GM18907 (cell line): Measurements from ENCODE around the gene BUD23.
A peak's percentile ranks its signal among the peaks of the same experiment; 100 is the strongest.
"Not testable (repeated sequence)": the region's sequence is repeated elsewhere in the genome, so short reads cannot be mapped to it uniquely, and the experiment has no call there.

ENCODE experiments used
- ATAC-seq: cut with Tn5 transposase; IDR thresholded peaks from one replicate; pipeline ENCODE4 v1.9.1; 2021; ENCODE audit warnings: mild to moderate bottlenecking, moderate library complexity; ENCODE audit not compliant: unreplicated experiment

Gene BUD23

DNA sequence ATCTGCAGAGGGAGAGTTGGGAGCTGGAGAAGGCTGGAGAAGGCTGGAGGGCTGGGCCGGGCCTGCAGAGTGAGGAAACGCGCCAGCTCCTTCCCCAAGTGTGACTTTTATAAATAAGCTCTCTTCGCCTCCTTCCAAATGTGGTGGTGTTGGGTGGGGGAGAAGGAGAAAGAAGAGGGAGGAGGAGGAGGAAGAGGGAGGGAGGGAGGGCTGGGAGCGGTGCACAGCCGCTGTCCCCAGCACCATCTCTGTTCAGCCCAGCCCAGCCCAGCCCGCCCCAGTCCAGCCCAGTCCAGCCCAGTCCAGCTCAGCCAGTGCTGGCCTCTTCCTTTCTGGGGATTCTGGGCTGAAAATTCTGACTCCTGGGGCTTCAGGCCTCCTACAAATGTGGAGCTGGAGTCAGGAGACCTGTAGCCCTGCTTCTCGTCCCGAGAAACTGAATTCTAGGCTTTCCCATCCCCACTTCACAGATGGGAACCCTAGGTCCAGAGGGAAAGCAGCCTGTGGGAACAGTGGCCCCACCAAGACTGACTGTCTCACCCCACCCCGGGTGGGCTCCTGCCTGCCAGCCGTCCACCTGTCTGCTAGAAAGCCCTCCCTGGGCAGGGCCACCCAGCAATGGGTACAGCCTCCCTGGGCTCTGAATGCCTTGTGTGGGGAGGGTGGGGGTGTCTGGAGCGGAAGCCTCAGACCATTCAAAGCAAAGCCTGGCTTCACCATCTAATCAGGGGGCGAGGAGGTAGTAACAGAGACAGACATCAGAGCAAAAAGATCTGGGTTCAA, 33.8 kb downstream of the BUD23 start:
- no peak for ATAC-seq

DNA sequence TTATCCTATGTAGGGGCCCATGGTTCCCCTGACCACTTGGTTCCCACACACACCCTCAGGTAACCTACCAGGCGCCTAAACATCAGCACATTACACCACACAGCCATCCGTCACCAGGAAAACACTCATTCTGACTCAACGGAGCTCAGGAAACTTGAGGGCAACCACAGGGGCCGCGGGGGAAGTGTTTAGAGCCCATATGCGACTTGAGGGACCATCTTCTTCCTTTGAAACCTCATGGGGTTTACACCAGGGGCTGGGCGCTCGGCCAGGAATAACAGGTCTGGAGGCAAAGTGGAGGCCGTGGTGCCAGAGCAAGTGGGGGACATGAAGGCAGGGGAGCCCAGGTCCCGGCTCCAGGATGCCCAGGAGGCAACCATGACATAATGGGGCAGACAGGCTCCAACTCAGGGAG, 34.6 kb downstream of the BUD23 start:
- peak; percentile 49 for ATAC-seq

DNA sequence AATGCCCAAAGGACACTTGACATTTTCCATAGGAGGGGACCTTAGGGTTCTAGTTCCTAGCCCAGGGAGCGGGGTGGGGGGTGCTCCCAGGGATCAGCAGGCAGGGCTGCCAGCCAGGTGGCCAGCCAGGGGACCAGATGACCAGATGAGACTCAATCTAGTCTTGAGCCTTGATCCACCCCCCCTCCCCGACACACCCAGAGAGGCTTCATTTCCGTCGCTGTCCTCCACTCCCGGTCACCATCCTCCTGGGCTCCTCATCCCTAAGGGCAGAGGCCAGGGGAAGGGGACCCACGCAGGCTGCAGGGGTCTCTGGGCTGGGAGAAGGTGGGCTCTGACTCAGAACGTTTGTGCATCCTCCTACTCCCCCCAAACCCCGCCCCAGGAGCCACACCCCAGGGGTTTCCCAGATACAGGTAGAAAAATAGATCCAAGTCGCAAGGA, 35.1 kb downstream of the BUD23 start:
- no peak for ATAC-seq

GRCh38 chr7:73718905-73719805, 35.8 kb downstream of the BUD23 start, which contains the start of gene STX1A:
TSS of gene STX1A (minus strand) at chr7:73719669. CDS start at chr7:73719631, 38 bp downstream.
- ATAC-seq, result peak; percentile 51

DNA sequence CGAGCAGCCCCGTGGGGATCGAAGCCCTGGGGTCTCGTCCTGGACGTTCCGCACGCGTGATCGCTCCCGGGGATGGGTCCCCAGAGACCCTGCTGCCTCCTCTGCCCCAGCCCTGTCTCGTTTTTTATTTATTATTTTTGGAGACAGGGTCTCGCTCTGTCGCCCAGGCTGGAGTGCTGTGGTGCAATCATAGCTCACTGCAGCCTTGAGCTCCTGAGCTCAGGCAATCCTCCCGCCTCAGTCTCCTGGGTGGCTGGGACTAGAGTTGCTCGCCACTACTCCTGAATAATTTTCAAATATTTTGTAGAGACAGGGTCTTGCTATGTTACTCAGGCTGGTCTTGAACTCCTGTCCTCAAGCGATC, 36.4 kb downstream of the BUD23 start:
- ATAC-seq, result no peak

- not testable (repeated sequence) for ATAC-seq
These were observed 37.0 kb downstream of the BUD23 start for GRCh38 chr7:73720443-73720842.

- ATAC-seq, result no peak
These were observed 38.0 kb downstream of the BUD23 start for GRCh38 chr7:73721377-73721817.

GRCh38 chr7:73722182-73722581, 38.8 kb downstream of the BUD23 start:
- ATAC-seq, result not testable (repeated sequence)

- no peak for ATAC-seq
These were observed 39.4 kb downstream of the BUD23 start for GRCh38 chr7:73722785-73723184.

DNA sequence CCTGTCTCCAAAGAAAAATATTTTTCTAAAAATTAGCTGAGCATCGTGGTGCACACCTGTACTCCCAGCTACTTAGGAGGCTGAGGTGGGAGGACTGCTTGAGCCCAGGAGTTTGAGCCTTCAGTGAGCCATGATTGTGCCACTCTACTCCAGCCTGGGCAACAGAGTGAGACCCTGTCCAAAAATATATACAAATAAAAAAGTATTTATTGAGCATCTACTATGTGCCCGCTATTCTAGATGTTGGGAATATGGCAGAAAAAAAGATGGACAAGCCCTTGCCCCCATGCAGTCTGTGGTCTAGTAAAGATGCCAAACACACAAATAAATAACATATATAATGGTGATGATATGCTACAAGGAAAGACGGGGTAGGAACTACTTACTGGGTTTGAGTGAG, 40.4 kb downstream of the BUD23 start:
- no peak for ATAC-seq

DNA sequence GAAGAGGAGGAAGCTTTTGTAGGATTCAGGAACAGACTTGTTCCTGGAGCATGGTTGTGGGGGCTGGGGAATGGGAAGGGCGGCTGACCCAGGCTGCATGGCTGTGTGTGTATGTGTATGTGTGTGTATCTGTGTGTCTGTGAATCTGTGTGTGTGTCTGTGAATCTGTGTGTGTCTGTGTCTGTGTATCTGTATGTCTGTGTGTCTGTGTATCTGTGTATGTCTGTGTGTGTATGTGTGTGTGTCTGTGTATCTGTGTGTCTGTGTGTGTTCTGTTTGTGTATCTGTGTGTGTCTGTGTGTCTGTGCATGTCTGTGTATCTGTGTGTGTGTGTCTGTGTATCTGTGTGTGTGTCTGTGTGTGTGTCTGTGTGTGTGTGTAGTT, 42.7 kb downstream of the BUD23 start:
- ATAC-seq, result peak; percentile 24

GRCh38 chr7:73727952-73728351, 44.6 kb downstream of the BUD23 start:
- ATAC-seq, result no peak

DNA sequence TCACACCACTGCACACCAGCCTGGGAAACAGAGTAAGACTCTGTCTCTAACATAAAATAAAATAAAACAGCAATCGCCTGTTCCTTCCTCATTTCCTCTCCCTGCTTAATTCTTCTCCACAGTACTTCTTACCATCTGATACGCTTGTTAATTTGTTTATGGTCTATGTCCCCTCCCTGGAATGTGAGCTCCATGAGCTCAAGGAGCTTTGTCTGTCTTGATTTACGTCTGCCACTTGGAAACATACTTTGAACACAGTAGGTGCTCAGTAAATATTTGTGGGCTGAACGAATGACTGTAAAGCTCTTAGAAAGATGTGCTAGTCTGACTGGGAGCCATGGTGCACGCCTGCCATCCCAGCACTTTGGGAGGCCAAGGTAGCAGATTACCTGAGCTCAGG, 45.2 kb downstream of the BUD23 start:
- no peak for ATAC-seq

- ATAC-seq, result no peak
These were observed 47.1 kb downstream of the BUD23 start for GRCh38 chr7:73730485-73730884.

DNA sequence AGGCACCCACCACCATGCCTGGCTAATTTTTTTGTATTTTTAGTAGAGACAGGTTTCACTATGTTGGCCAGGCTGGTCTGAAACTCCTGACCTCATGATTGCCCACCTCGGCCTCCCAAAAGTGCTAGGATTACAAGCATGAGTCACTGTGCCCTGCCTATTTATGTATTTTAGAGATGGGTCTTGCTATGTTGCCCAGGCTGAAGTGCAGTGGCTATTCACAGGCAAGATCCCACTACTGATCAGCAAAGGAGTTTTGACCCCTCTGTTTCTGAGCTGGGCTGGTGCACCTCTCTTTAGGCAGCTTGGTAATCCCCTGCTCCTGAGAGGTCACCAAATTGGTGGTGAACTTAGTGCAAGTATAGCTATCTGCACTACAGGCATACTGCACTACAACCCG, 49.0 kb downstream of the BUD23 start:
- no peak for ATAC-seq

DNA sequence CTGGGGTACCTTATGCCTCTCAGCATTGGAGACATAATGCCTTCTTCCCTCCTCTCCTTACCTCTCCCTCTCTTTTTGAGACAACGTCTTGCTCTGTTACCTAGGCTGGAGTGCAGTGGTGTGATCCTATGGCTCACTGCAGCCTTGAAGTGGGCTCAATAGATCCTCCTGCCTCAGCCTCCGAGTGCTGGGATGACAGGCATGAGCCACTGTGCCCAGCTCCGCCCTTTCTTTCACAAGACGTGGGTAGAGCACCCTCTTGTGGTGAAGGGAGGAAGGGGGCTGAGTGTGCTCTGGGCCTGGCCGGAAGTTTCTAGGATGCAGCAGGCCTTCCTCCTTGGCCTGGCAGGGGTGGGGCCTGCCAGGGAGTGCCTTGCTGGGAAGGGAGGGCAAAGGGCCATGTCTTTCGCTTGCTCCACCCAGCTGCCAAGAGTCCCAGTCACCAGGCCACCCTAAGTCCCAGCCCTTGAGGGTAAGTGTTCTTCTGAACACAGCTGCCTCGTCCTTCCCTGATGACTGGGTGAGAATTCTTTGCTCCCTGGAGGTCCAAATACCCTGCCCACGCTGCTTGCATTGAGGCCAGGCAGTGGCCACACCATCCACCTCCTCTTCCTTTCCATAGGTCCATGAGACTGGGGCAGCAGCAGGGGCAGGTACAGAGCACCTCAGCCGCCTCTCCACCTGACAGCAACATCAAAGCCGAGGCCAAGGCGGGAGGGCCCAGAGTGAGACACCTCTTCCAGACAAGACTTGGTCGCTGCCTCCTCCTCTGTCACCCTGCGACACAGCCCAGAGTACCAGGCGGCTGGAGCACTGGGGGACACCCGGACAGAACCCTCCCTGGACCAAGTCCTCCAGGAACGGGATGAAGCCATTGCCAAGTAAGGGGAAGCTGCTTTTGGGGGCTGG, 51.5 kb downstream of the BUD23 start:
- ATAC-seq, result peak; percentile 41

- ATAC-seq, result no peak
These were observed 52.1 kb downstream of the BUD23 start for GRCh38 chr7:73735528-73735905.

DNA sequence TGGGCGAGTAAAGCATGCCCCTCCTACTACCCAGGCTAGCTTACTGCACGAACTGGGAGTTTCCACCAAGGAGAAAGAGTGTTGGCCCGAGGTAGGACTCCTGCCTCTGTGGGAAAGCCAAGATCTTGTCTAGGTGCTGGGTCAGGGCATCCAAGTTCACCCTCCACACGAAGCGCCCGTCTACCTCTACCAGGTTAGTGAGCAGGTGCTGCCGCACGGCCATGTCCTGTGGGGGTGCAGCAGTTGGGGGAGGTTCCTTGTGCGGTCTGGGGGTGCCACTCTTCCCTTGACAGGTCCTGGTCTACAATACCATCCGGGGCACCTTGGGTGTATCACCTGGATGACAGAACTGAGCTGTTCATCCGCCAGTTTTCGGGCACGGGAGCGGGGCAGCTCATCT, 53.5 kb downstream of the BUD23 start:
- no peak for ATAC-seq

DNA sequence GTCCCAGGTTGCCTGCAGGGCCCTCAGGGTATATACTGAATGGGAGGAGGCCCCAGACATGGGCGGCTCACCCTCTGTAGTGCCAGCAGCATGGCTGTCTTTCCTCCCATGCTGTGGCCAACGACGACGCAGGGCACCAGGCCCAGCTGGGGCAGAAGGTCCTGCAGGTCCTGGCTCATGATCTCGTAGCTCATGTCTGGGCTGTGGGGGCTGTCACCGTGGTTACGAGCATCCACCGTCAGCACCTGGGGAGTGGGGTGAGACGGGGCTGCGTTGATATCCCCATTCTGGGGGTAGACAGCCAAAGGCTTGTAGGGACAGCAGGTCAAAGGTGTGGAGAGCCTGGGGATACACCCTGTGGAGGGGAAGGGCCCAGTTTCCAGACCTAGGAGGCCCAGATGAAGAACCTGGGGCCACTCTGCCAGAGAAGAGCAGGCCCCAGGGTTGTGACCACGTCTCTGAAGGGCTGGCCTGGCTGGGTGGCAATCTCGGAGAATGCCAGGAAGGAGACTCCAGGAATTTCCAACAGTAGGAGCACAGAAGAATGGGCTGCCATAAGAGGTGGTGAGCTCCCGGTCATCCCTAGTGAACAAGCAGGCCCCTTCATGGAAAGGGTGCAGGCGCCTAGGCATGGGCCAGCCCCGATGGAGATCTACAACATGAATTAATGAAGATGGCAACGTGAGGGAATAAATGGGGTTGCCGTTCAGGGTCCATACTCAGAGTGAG, 54.3 kb downstream of the BUD23 start:
- no peak for ATAC-seq

GRCh38 chr7:73738220-73738611, 54.8 kb downstream of the BUD23 start:
- ATAC-seq, result peak; percentile 22
